Natural killer cell treated with Interleukin-12 subunit alpha and Interleukin-12 subunit beta and Interleukin-15 and Interleukin-18, amount 100 ng/mL, for 72 hours (primary cell): Measurements from ENCODE around the gene TMEM52B. TPM values are rescaled to one million over a fixed set of nuclear protein-coding genes. Genes with fewer than 3 reads are reported as not detected.
"Not testable (repeated sequence)": the region's sequence is repeated elsewhere in the genome, so short reads cannot be mapped to it uniquely, and the experiment has no call there.

Experiments
- ATAC-seq, 2 donors: fragments of 150-1000 bp; cut with Tn5 transposase in 1 of 2; sonication (Bioruptor Pico), chemical (Tn5 transposase) in 1 of 2; 2 replicates each; pipeline ENCODE4 v1.10.0; 2021
- DNase-seq: peaks from one replicate; pipeline ENCODE4 v3.0.0; 2022; ENCODE audit warnings: low spot score
- H3K27ac Mint-ChIP-seq, 2 donors: 1 replicate in 1 of 2; 2 replicates in 1 of 2; pipeline ENCODE4 v1.8.0; 2022; ENCODE audit warnings: mixed read lengths in 2 of 2, mild to moderate bottlenecking in 1 of 2, moderate library complexity in 1 of 2
- H3K27me3 Mint-ChIP-seq, 2 donors: 1 replicate in 1 of 2; 2 replicates in 1 of 2; pipeline ENCODE4 v1.8.0; 2022; ENCODE audit warnings: mixed read lengths in 2 of 2
- H3K36me3 Mint-ChIP-seq: one replicate; pipeline ENCODE4 v1.8.0; 2022; ENCODE audit warnings: mixed read lengths
- H3K4me1 Mint-ChIP-seq, 2 donors: 1 replicate in 1 of 2; 2 replicates in 1 of 2; pipeline ENCODE4 v1.8.0; 2022; ENCODE audit warnings: low read depth in 2 of 2, mixed read lengths in 2 of 2, mild to moderate bottlenecking in 1 of 2
- H3K4me3 Mint-ChIP-seq: one replicate; pipeline ENCODE4 v1.8.0; 2022; ENCODE audit warnings: mixed read lengths
- H3K9me3 Mint-ChIP-seq: 2 replicates; pipeline ENCODE4 v1.8.0; 2022; ENCODE audit warnings: mixed read lengths
- total RNA-seq, 2 donors: library from RNA; stranded (reverse); gene quantifications; one replicate each; pipeline ENCODE4 v1.2.3, GENCODE V29; 2022

Gene TMEM52B
- total RNA-seq, 2 donors from 2014 or later, result not detected

DNA sequence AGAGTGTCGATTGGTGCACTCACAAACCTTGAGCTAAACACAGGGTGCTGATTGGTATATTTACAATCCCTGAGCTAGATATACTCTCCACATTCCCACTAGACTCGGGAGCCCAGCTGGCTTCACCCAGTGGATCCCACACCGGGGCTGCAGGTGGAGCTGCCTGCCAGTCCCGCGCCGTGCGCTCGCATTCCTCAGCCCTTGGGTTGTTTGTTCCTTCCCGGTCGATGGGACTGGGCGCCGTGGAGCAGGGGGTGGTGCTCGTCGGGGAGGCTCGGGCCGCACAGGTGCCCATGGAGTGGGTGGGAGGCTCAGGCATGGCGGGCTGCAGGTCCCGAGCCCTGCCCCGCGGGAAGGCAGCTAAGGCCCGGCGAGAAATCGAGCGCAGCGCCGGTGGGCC is 46.6 kb downstream of the TMEM52B start:
- Mint-ChIP-seq H3K36me3 (peaks cover 36% of the 10 kb centered on the region), H3K4me1 (peaks cover 15 to 34% of the 10 kb centered on the region in 2 donors)

DNA sequence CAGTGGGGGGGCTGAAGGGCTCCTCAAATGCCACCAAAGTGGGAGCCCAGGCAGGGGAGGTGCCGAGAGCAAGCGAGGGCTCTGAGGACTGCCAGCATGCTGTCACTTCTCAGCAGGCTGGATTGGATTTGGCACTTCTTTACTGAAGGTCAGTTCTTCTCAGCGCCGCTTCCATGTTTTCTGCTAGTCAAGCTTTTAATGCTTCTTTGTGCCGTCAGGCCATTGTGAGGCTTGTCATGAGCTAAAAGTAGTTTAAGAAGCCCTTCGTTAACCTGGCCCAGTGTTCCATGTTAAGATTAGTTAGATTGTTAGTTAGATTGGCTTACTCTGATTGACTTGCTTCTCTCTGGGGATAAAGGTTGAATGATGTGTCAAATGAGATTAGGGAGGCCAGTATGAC is 47.3 kb downstream of the TMEM52B start:
- no peak for DNase-seq
- Mint-ChIP-seq H3K36me3 (peaks cover 30% of the 10 kb centered on the region), H3K27me3 (no peaks in the 10 kb centered on the region), H3K4me1 (peaks cover 10 to 29% of the 10 kb centered on the region in 2 donors), H3K9me3 (no peaks in the 10 kb centered on the region), H3K4me3 (no peak overlapping the region), H3K27ac (no peak overlapping the region)
- ATAC-seq, result no peak

More for the DNA sequence above, 46.6 kb downstream of the TMEM52B start:
- not testable (repeated sequence) for DNase-seq, H3K27ac Mint-ChIP-seq, ATAC-seq, H3K9me3 Mint-ChIP-seq, H3K27me3 Mint-ChIP-seq, H3K4me3 Mint-ChIP-seq

DNA sequence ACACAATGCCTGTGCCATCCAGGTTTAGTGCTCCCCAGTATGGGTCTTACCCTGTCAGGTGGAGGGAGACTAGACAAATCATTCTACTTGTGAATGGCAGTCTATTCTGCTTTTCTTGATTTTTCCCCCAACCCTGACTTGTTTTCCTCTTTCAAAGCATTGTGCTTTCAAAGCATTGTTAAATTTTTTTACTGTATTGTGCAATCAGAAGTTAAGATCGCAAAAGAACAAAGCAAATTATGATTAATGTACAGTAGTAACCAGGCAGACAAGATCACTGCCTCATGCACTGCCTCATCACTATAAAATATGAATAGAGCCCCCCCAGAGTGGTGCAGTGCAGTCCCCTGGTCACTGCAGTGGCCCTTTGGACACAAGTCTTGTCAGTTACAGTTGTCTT is 47.9 kb downstream of the TMEM52B start:
- H3K27ac Mint-ChIP-seq, result no peak overlapping the region

DNA sequence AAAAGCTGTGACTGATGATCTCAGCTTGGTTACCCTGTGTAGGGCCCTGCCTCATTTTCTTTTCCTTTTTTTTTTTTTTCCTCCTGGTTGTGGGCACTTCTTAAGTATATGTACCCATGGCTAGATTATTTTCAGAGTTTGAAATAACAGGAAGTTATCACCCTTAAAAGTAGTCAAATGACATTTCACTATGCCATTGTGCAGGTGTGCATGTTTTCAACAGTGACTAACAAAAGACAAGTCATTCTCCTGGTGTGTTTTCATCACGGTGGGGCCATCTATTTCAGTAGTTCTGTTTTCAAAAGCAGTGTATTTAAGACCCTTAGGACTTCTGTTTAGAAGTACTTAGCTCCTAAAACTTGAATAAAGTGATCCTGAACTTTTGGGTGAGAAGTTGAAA is 48.8 kb downstream of the TMEM52B start:
- DNase-seq (no peak), ATAC-seq (no peak)
- Mint-ChIP-seq H3K4me3 (no peak overlapping the region), H3K27me3 (no peaks in the 10 kb centered on the region), H3K4me1 (peaks cover 10 to 25% of the 10 kb centered on the region in 2 donors), H3K27ac (peak overlapping the region; percentile 12 to 39), H3K36me3 (peaks cover 16% of the 10 kb centered on the region), H3K9me3 (no peaks in the 10 kb centered on the region)

More for the DNA sequence above, 47.9 kb downstream of the TMEM52B start:
- Mint-ChIP-seq H3K4me1 (peaks cover 10 to 25% of the 10 kb centered on the region in 2 donors), H3K4me3 (no peak overlapping the region), H3K27me3 (no peaks in the 10 kb centered on the region), H3K9me3 (no peaks in the 10 kb centered on the region), H3K36me3 (peaks cover 24% of the 10 kb centered on the region)
- DNase-seq (no peak), ATAC-seq (no peak)

DNA sequence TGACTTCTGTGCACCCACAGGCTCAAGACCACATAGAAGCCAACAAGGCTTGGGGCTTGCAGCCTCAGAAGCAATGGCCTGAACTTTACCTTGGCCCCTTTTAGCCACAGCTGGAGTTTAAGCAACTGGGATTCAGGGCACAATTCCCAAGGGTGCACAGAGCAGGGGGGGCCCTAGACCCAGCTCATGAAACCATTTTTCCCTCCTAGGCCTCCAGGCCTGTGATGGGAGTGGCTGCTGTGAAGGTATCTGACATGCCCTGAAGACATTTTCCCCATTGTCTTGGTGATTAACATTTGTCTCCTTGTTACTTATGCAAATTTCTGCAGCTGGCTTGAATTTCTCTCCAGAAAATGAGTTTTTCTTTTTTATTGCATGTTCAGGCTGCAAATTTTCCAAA is 55.7 kb downstream of the TMEM52B start:
- H3K4me1 Mint-ChIP-seq, result peaks cover 26 to 29% of the 10 kb centered on the region in 2 donors
- peaks cover 5% of the 10 kb centered on the region for H3K9me3 Mint-ChIP-seq
- peaks cover 18% of the 10 kb centered on the region for H3K36me3 Mint-ChIP-seq
- no peak overlapping the region for H3K4me3 Mint-ChIP-seq
- H3K27ac Mint-ChIP-seq, result peak overlapping the region in 1 of 2 donors; percentile 94
- DNase-seq, result no peak
- ATAC-seq, result no peak
- H3K27me3 Mint-ChIP-seq, result no peaks in the 10 kb centered on the region

DNA sequence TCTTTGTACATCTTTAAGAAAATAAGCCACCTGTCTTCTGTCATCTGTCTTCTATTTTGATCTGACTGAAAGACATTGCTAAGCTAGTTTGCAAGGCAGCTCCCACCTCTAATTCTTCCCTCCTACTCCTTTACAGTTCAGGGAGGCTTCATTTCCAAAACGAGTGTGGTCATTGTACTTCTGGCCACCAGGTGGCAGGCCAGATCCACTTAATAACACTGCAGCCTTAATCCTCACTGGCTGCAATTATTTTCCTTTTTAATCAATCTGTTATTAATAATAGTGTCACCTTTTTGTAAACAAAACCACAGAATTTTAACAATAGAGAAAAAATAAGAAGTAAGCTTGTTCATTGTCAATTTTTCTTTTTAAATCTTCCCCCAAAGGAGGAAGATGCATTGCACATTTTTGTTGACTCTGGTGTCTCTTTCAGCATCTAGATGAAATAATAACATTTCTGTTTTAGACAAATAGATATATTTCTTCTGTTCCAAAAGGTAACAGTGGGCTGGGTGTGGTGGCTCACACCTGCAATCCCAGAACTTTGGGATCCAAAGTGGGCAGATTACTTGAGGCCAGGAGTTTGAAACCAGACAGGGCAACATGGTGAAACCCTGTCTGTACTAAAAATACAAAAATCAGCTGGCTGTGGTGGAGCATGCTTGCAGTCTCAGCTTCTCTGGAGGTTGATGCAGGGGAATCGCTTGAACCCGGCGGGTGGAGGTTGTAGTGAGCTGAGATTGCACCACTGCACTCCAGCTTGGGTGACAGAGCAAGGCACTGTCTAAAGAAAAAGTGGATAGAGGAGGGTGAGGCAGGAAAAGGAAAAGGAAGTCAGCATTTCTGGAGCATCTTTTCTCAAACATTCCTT is 57.2 kb downstream of the TMEM52B start:
- ATAC-seq, result peak; percentile 65 to 81

DNA sequence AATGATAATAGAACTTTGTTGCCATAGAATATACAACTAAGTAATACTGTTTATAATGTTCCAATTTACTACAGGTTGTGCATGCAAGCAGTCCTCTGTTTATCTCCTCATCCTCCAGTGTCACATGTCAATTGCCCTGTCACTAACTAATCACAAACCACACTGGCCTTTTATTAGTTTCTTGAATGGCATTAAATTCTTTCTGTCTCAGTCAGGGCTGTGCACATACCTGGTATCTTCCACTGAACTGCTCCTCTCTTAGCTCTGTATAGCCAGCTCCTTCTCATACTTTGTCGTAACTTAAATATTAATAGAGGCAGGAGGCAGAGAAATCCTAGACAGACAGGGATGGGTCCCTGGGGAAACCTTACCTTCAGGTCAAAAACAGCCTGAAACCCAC is 57.9 kb downstream of the TMEM52B start:
- Mint-ChIP-seq H3K4me1 (peaks cover 45 to 47% of the 10 kb centered on the region in 2 donors), H3K27ac (peak overlapping the region; percentile 51 to 94), H3K36me3 (peaks cover 18% of the 10 kb centered on the region), H3K27me3 (no peaks in the 10 kb centered on the region), H3K4me3 (peak overlapping the region; percentile 25), H3K9me3 (peaks cover 5% of the 10 kb centered on the region)
- DNase-seq (no peak), ATAC-seq (no peak)

More for the DNA sequence above, 57.2 kb downstream of the TMEM52B start:
- peaks cover 5% of the 10 kb centered on the region for H3K9me3 Mint-ChIP-seq
- peak overlapping the region; percentile 51 to 94 for H3K27ac Mint-ChIP-seq
- H3K4me1 Mint-ChIP-seq, result peaks cover 39 to 40% of the 10 kb centered on the region in 2 donors
- peak overlapping the region; percentile 25 for H3K4me3 Mint-ChIP-seq
- no peak for DNase-seq
- no peaks in the 10 kb centered on the region for H3K27me3 Mint-ChIP-seq
- H3K36me3 Mint-ChIP-seq, result peaks cover 18% of the 10 kb centered on the region

DNA sequence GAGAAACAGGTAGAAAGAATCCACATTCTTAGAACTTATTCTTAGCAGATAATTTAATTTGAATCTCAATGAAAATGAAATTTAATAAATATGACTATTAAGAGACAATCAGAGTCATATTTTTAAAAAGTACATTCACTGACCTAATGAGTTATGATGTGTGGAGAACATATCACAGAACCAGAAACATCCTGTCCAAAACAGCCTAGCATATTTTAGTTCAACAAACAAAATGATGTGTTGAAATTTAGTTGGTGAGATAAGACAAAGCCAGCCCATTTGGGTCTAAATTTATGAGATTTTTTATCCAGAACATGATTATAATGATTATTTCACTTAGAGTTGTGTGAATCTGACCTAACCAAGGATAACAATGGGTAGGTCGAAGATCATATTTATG is 59.7 kb downstream of the TMEM52B start:
- peaks cover 18% of the 10 kb centered on the region for H3K36me3 Mint-ChIP-seq
- no peaks in the 10 kb centered on the region for H3K27me3 Mint-ChIP-seq
- H3K9me3 Mint-ChIP-seq, result peaks cover 5% of the 10 kb centered on the region
- ATAC-seq (no peak), DNase-seq (no peak)
- H3K4me1 Mint-ChIP-seq, result peaks cover 59 to 63% of the 10 kb centered on the region in 2 donors
- peak overlapping the region; percentile 72 to 94 for H3K27ac Mint-ChIP-seq
- H3K4me3 Mint-ChIP-seq, result no peak overlapping the region

DNA sequence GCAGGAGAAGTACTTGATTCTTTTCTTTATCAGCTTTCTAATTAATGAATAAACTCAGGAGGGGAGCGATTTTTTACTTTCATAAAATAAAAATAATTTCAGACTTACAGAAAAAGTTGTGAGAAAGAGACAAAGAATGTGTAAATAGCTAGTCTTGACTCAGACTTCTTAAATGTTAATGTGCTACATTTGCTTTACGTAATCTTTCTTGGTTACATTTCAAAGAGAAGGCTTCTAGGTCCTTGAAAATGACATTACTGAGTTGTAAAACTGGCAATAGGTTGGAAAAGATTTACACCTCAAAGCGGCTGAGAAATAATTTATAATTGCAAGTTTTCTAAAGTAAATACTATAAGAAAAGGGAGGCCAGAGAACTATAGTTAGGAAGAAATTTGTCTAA is 62.5 kb downstream of the TMEM52B start:
- Mint-ChIP-seq H3K27ac (peak overlapping the region; percentile 72 to 94), H3K9me3 (no peaks in the 10 kb centered on the region), H3K36me3 (no peaks in the 10 kb centered on the region), H3K4me3 (peak overlapping the region; percentile 43), H3K27me3 (no peaks in the 10 kb centered on the region), H3K4me1 (peaks cover 62 to 64% of the 10 kb centered on the region in 2 donors)
- no peak for ATAC-seq
- no peak for DNase-seq

Other genes with a start within 250 kb of the TMEM52B start
- not detected for gene CLEC2A, start 246.7 kb upstream of the TMEM52B start, total RNA-seq
- 1 to 10 TPM; 2.0 to 4.8 TPM for gene CLEC12A, start 207.6 kb upstream of the TMEM52B start, total RNA-seq
- not detected for gene CLEC1B, start 179.9 kb upstream of the TMEM52B start, total RNA-seq
- gene CLEC12B, start 168.4 kb upstream of the TMEM52B start, total RNA-seq, result under 1 TPM in 1 of 2 donors, not detected in 1; 0.57 TPM
- gene CLEC9A, start 148.3 kb upstream of the TMEM52B start, total RNA-seq, result not detected
- not detected for gene CLEC1A, start 80.0 kb upstream of the TMEM52B start, total RNA-seq
- gene CLEC7A, start 48.8 kb upstream of the TMEM52B start, total RNA-seq, result not detected
- not detected for gene OLR1, start 6.9 kb upstream of the TMEM52B start, total RNA-seq
- 10 to 100 TPM; 24.9 to 48.8 TPM for gene GABARAPL1, start 33.8 kb downstream of the TMEM52B start, total RNA-seq
- 100 to 1,000 TPM in 1 of 2 donors, 10 to 100 TPM in 1; 58.2 to 197 TPM for gene KLRD1, start 128.8 kb downstream of the TMEM52B start, total RNA-seq
- gene KLRK1, start 211.0 kb downstream of the TMEM52B start, total RNA-seq, result 100 to 1,000 TPM in 1 of 2 donors, 10 to 100 TPM in 1; 80.4 to 126 TPM
- gene KLRC4, start 230.7 kb downstream of the TMEM52B start, total RNA-seq, result 10 to 100 TPM in 1 of 2 donors, 1 to 10 TPM in 1; 5.4 to 17.8 TPM
- 1 to 10 TPM; 7.9 to 9.6 TPM for gene KLRC3, start 241.6 kb downstream of the TMEM52B start, total RNA-seq